GM20000 (cell line): ENCODE measurements around the gene TSPEAR.

Source experiments
- DNase-seq: peaks from one replicate; pipeline ENCODE4 v3.0.0; 2012; ENCODE audit warnings: low spot score
- CTCF ChIP-seq: IDR thresholded peaks from 2 replicates; pipeline ENCODE4 v1.5.1; 2012; ENCODE audit warnings: mild to moderate bottlenecking, control low read depth; ENCODE audit errors: extremely low read depth, missing control alignments

Gene TSPEAR

GRCh38 chr21:44494418-44494817, 217.0 kb downstream of the TSPEAR start:
- no peak for TF ChIP-seq CTCF
- no peak for DNase-seq

- DNase-seq = no peak
- TF ChIP-seq CTCF = no peak
These were observed 218.6 kb downstream of the TSPEAR start for GRCh38 chr21:44492567-44493385.

- DNase-seq = no peak
- TF ChIP-seq CTCF = no peak
These were observed 220.6 kb downstream of the TSPEAR start for GRCh38 chr21:44490816-44491215.

GRCh38 chr21:44490405-44490804, 221.0 kb downstream of the TSPEAR start:
- DNase-seq = no peak
- TF ChIP-seq CTCF = no peak

- TF ChIP-seq CTCF = no peak
- no peak for DNase-seq
These were observed 221.4 kb downstream of the TSPEAR start for GRCh38 chr21:44489962-44490361.

- DNase-seq = peak; percentile 62
- TF ChIP-seq CTCF = peak; percentile 25
These were observed 223.5 kb downstream of the TSPEAR start for GRCh38 chr21:44487831-44488230.

GRCh38 chr21:44486302-44486701, 225.1 kb downstream of the TSPEAR start:
- no peak for TF ChIP-seq CTCF
- DNase-seq = no peak
